GM21447 (cell line): ENCODE results near the gene HAS3.

ENCODE experiments used
- ATAC-seq: cut with Tn5 transposase; IDR thresholded peaks from one replicate; pipeline ENCODE4 v1.9.1; 2021; ENCODE audit not compliant: unreplicated experiment

HAS3 gene

GRCh38 chr16:69089091-69089910, 16.2 kb upstream of the HAS3 start:
- no peak for ATAC-seq

DNA sequence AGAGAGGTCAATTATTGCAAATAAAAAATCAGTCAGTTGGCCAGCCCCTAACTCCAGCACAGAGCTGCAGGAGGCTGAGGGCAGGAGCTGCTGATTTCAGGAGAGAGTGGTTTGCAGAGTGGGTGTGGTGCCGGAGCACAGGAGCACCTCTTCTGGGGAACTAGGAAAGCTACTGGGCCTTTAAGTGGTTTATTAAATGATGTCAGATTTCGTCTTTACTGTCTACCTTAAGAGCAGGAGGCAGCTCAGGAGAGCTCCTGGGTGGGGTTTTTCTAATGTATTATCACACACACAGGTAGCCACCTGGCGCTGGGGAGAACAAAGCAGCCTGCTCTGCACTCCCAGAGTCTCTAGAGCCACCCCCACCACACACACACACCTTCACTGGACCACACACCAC, 11.5 kb upstream of the HAS3 start:
- no peak for ATAC-seq

- ATAC-seq, result no peak
Measured at GRCh38 chr16:69094501-69094900, 11.0 kb upstream of the HAS3 start.

DNA sequence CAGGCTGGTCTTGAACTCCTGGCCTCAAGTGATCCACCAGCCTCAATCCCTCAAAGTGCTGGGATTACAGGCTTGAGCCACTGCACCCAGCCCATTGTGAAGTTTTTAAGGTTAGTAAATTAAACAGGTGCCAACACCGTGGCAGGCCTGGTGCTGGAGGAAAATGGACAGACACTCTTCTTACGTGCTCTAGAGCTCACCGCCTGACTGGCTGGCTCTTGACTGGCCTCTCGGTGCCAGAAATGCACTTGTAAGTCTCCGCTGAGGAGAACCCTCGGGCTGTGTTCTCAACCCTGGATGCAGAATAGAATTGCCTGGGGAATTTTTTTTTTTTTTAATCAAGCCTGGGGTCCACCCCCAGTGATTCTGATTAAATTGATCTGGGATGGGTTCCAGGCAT, 10.3 kb upstream of the HAS3 start:
- no peak for ATAC-seq

GRCh38 chr16:69100071-69100691, 5.3 kb upstream of the HAS3 start:
- no peak for ATAC-seq

GRCh38 chr16:69106491-69107315, 1.2 kb downstream of the HAS3 start:
- no peak for ATAC-seq

DNA sequence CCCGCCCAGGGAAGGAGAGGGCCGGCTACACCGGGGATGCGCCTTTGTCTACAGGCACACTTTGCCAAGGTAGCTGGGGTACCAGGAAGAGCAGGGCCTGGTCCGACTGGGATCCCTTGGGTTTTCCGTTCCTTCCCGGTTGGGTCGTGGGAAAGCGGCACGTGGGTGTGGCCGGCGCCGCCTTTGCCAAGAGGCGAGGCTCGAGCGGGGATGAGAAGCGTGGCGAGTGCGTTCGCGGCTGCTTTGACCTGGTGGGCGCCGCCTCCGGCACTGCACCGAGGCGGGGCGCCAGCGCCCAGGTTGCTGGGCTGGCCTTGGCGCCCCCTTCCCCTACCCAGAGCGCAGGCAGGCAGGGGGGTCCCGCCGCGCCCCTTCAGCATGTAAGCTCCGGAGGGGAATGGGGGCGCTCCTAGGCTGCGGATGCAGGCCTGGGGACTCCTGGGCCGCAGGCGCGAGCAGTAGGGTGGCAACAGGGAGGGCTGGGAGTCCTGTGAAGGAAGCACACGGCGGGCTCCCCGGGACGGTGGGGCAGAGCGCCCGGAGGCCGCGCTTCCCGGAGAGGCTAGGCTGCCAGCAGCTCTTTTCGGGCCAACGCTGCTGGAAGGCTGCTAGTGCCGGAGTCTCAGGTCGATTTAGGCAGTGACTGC, 2.0 kb downstream of the HAS3 start:
- no peak for ATAC-seq

- no peak for ATAC-seq
Measured at GRCh38 chr16:69108064-69108904, 2.8 kb downstream of the HAS3 start.

DNA sequence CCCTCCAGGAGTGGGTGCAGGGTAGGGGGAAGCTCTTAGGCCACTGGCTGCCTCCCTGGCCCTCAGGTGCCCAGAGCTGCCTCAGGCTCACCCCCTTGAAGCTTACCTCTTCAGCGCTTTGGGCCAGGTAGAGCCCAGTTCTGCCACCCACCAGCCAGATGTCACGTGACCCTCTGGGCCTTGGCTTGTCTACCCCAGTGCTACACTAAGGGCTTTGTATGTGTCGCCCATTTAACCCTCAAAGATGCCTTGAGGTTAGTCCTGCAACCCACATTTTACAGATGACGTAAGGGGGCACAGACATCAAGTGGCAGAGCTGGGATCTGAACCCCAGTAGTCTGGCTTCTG, 3.4 kb downstream of the HAS3 start:
- ATAC-seq, result no peak

DNA sequence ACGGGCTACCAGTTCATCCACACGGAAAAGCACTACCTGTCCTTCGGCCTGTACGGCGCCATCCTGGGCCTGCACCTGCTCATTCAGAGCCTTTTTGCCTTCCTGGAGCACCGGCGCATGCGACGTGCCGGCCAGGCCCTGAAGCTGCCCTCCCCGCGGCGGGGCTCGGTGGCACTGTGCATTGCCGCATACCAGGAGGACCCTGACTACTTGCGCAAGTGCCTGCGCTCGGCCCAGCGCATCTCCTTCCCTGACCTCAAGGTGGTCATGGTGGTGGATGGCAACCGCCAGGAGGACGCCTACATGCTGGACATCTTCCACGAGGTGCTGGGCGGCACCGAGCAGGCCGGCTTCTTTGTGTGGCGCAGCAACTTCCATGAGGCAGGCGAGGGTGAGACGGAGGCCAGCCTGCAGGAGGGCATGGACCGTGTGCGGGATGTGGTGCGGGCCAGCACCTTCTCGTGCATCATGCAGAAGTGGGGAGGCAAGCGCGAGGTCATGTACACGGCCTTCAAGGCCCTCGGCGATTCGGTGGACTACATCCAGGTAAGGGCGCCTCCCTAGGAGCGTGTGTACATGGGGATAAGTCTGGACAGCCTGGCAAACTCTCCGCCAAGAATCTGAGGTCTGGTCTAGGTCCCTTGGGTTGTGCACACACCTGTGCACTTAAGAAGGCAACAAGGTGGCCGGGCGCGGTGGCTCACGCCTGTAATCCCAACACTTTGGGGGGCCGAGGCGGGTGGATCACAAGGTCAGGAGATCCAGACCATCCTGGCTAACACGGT, 4.2 kb downstream of the HAS3 start:
- ATAC-seq, result no peak

- ATAC-seq, result no peak
Measured at GRCh38 chr16:69110406-69110805, 5.0 kb downstream of the HAS3 start.

GRCh38 chr16:69111216-69111875, 5.9 kb downstream of the HAS3 start:
- no peak for ATAC-seq

DNA sequence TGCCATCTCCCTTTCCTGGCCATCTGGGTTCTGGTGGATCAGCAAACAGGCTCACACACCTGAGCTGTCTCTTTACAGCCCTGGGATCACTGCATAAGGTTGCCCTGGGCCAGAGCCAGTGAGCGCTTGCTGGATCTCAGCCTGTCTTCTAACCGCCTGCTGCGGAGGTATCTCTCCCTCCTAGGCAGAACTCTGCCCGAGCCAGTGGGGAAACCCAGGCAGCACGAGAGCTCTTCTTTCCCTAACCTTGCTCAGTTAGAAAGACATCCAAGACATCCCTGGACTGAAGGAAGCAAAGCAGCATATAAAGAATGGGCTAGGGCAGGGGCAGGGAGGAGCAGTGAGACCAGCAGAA, 6.4 kb downstream of the HAS3 start:
- ATAC-seq, result no peak

DNA sequence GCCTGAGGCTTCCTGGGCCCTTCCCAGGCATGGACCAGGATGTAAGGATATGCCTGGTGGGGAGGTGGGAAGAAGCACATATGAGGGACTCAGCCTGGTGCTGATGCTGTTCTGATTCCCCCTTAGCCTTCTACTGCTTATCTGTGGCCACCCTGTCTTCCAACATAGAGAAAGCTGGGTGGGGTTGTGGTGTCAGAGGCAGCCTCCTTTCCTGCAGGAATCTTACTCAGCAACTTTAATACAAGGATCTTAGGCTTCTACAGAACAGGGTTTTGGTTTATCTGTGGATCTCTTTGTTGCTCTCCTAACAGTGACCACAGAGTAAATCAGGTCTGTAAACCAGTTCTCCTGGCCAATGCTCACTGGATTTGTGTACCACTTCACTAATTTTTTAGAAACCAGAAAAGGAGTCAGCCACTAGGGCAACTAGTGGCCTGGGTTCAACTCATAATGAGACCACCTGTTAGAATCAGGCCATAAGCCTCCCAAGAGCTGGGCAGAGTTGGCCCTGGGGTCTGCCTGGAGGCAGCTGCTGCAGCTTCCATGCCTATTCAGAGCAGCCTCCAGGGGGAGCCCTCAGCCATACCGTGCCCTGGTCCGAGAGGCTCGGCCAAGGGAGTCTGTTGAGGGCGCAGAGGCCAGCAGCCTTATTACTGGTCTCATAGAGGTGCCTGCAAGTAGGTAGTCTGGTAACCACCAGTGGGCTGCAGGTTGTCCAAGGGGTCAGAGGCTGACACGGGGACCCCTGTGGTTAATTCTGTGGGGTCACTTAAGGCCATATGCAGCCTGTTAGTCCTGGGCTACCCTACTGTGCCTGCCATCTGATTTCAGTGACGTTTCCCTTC, 7.1 kb downstream of the HAS3 start:
- no peak for ATAC-seq

GRCh38 chr16:69113216-69113615, 7.8 kb downstream of the HAS3 start:
- no peak for ATAC-seq

GRCh38 chr16:69114346-69114975, 9.0 kb downstream of the HAS3 start:
- ATAC-seq, result no peak

DNA sequence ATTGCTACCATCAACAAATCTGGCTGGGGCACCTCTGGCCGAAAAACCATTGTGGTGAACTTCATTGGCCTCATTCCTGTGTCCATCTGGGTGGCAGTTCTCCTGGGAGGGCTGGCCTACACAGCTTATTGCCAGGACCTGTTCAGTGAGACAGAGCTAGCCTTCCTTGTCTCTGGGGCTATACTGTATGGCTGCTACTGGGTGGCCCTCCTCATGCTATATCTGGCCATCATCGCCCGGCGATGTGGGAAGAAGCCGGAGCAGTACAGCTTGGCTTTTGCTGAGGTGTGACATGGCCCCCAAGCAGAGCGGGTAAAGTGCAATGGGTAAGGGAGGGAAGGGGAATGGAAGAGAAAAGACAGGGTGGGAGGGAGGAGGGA, 9.5 kb downstream of the HAS3 start:
- ATAC-seq, result no peak

DNA sequence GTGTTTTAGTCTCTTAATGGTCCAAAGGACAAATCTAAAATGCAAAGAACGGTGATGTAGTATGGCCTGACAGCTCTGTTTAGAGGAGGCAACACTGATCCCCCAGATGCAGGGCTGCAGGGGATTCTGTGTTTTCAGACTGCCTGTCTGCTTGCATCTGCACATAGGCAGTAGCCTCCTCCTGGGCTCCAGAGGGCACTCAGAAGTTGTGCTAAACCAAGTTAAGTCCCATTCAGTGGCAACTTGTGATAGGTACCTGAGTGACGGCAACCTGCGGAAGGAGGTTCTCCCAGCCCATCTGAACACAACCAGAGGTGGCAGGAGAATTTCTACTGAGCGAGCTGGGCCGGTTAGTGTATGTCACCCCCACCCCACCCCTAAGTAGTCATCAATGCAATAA, 9.9 kb downstream of the HAS3 start:
- no peak for ATAC-seq
